HEK293 (cell line): ENCODE data around the gene FAM210B.

Experiments
- CTCF ChIA-PET: fragments of 350-600 bp; formaldehyde crosslinking; extraction: SDS; loops from one replicate; lab custom pipeline; 2021; ENCODE audit warnings: antibody characterized with exemption; lab: Yijun Ruan, JAX
- POLR2A ChIA-PET: fragments of 300-600 bp; formaldehyde crosslinking; extraction: SDS; loops from one replicate; lab custom pipeline; 2020; ENCODE audit warnings: antibody characterized with exemption, inconsistent platforms; lab: Yijun Ruan, JAX
- H3K27ac ChIP-seq: fragments of 200-500 bp; sonication (Bioruptor generic); 2 replicates; pipeline ENCODE4 v1.5.1; 2014; ENCODE audit warnings: low read depth, low read length, control low read depth, inconsistent platforms; ENCODE audit errors: extremely low read depth
- H3K36me3 ChIP-seq, 2 experiments: fragments of 200-500 bp in 1 of 2; sonication (Bioruptor generic) in 1 of 2; 1 replicate in 1 of 2; 2 replicates in 1 of 2; pipeline ENCODE4 v1.5.1; 2014 to 2017; ENCODE audit warnings: inconsistent platforms in 2 of 2, low read length in 2 of 2; ENCODE audit not compliant: control insufficient read depth in 2 of 2, insufficient read depth in 1 of 2
- H3K4me1 ChIP-seq: fragments of 200-500 bp; sonication (Bioruptor generic); 2 replicates; pipeline ENCODE4 v1.5.1; 2014; ENCODE audit warnings: mild to moderate bottlenecking, low read length, inconsistent platforms; ENCODE audit not compliant: control insufficient read depth, insufficient read depth
- H3K4me3 ChIP-seq: 2 replicates; pipeline ENCODE4 v1.5.1; 2011; ENCODE audit warnings: low read depth, mild to moderate bottlenecking, control low read depth, low read length, moderate library complexity
- H3K9me3 ChIP-seq: fragments of 200-500 bp; sonication (Bioruptor generic); 2 replicates; pipeline ENCODE4 v1.5.1; 2014; ENCODE audit warnings: low read depth, low read length, inconsistent platforms; ENCODE audit not compliant: control insufficient read depth, insufficient read depth
- EGR2 ChIP-seq: fragments of 450-650 bp; formaldehyde crosslinking; IDR thresholded peaks from 2 replicates; pipeline ENCODE4 v1.5.1; 2016; ENCODE audit warnings: low read depth, missing biosample characterization, missing genetic modification characterization
- GLI4 ChIP-seq: fragments of 450-650 bp; formaldehyde crosslinking; IDR thresholded peaks from 2 replicates; pipeline ENCODE4 v1.5.1; 2016; ENCODE audit warnings: missing biosample characterization, missing genetic modification characterization
- OSR2 ChIP-seq: fragments of 450-650 bp; formaldehyde crosslinking; IDR thresholded peaks from 2 replicates; pipeline ENCODE4 v1.5.1; 2016; ENCODE audit warnings: missing biosample characterization, missing genetic modification characterization
- ZFP3 ChIP-seq: fragments of 450-650 bp; formaldehyde crosslinking; IDR thresholded peaks from 2 replicates; pipeline ENCODE4 v1.5.1; 2016; ENCODE audit warnings: low read depth, missing biosample characterization, missing genetic modification characterization
- ZNF138 ChIP-seq: fragments of 450-650 bp; formaldehyde crosslinking; IDR thresholded peaks from 2 replicates; pipeline ENCODE4 v1.5.1; 2016; ENCODE audit warnings: missing biosample characterization, missing genetic modification characterization, borderline replicate concordance
- ZNF175 ChIP-seq: fragments of 450-650 bp; formaldehyde crosslinking; IDR thresholded peaks from 2 replicates; pipeline ENCODE4 v1.5.1; 2016; ENCODE audit warnings: missing biosample characterization, missing genetic modification characterization
- ZNF2 ChIP-seq: fragments of 450-650 bp; formaldehyde crosslinking; IDR thresholded peaks from 2 replicates; pipeline ENCODE4 v1.5.1; 2016; ENCODE audit warnings: missing biosample characterization, missing genetic modification characterization
- ZNF354C ChIP-seq: fragments of 450-650 bp; formaldehyde crosslinking; IDR thresholded peaks from 2 replicates; pipeline ENCODE4 v1.5.1; 2016; ENCODE audit warnings: missing biosample characterization, missing genetic modification characterization, low read depth, borderline replicate concordance
- ZNF426 ChIP-seq: fragments of 450-650 bp; formaldehyde crosslinking; IDR thresholded peaks from 2 replicates; pipeline ENCODE4 v1.5.1; 2017; ENCODE audit warnings: missing biosample characterization, missing genetic modification characterization, mild to moderate bottlenecking, inconsistent platforms, moderate library complexity
- ZNF473 ChIP-seq: fragments of 450-650 bp; formaldehyde crosslinking; IDR thresholded peaks from 2 replicates; pipeline ENCODE4 v1.5.1; 2017; ENCODE audit warnings: missing biosample characterization, missing genetic modification characterization
- ZNF621 ChIP-seq: fragments of 450-650 bp; formaldehyde crosslinking; IDR thresholded peaks from 2 replicates; pipeline ENCODE4 v1.5.1; 2017; ENCODE audit warnings: missing biosample characterization, missing genetic modification characterization
- ZNF792 ChIP-seq: fragments of 450-650 bp; formaldehyde crosslinking; IDR thresholded peaks from 2 replicates; pipeline ENCODE4 v1.5.1; 2016; ENCODE audit warnings: missing biosample characterization, missing genetic modification characterization
- ZSCAN18 ChIP-seq: fragments of 450-650 bp; formaldehyde crosslinking; IDR thresholded peaks from 2 replicates; pipeline ENCODE4 v1.5.1; 2016; ENCODE audit warnings: missing biosample characterization, missing genetic modification characterization
- TF ChIP-seq, protein P1 (sequence below): fragments of 450-650 bp; formaldehyde crosslinking; IDR thresholded peaks from 2 replicates; pipeline ENCODE4 v1.5.1; 2016; ENCODE audit warnings: missing biosample characterization, missing genetic modification characterization
- TF ChIP-seq, protein P2 (sequence below): fragments of 450-650 bp; formaldehyde crosslinking; IDR thresholded peaks from 2 replicates; pipeline ENCODE4 v1.5.1; 2016; ENCODE audit warnings: missing biosample characterization, missing genetic modification characterization, borderline replicate concordance

FAM210B gene

DNA sequence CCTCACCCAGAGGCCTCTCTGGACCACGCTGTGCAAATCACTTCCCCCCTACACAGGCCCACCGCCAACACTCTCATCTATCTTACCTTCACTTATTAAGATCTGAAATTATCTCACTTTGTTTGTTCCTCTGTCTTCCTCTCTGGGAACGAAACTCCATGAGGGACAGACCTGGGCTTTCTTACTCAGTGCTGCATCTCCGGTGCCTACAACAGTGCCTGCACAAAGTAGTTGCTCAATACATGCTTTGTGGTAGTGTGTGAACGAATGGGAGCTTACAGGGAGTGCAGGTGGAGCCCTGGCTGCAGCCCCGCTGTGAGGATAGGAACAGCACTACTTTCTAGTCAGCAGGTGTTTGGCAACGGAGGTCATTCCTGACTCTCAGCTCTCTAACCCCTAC lies 58.6 kb downstream of the FAM210B start (continued):
- TF ChIP-seq, protein P1, sequence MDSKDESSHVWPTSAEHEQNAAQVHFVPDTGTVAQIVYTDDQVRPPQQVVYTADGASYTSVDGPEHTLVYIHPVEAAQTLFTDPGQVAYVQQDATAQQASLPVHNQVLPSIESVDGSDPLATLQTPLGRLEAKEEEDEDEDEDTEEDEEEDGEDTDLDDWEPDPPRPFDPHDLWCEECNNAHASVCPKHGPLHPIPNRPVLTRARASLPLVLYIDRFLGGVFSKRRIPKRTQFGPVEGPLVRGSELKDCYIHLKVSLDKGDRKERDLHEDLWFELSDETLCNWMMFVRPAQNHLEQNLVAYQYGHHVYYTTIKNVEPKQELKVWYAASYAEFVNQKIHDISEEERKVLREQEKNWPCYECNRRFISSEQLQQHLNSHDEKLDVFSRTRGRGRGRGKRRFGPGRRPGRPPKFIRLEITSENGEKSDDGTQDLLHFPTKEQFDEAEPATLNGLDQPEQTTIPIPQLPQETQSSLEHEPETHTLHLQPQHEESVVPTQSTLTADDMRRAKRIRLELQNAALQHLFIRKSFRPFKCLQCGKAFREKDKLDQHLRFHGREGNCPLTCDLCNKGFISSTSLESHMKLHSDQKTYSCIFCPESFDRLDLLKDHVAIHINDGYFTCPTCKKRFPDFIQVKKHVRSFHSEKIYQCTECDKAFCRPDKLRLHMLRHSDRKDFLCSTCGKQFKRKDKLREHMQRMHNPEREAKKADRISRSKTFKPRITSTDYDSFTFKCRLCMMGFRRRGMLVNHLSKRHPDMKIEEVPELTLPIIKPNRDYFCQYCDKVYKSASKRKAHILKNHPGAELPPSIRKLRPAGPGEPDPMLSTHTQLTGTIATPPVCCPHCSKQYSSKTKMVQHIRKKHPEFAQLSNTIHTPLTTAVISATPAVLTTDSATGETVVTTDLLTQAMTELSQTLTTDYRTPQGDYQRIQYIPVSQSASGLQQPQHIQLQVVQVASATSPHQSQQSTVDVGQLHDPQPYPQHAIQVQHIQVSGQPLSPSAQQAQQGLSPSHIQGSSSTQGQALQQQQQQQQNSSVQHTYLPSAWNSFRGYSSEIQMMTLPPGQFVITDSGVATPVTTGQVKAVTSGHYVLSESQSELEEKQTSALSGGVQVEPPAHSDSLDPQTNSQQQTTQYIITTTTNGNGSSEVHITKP: no peak
- TF ChIP-seq ZNF473 (tag by site-specific recombination) (no peak), ZNF354C (tag by site-specific recombination) (no peak), EGR2 (tag by site-specific recombination) (no peak), ZNF426 (tag by site-specific recombination) (no peak)

- TF ChIP-seq ZNF792 (tag by site-specific recombination) (no peak), ZSCAN18 (tag by site-specific recombination) (no peak), ZNF621 (tag by site-specific recombination) (no peak), ZNF2 (tag by site-specific recombination) (no peak), GLI4 (tag by site-specific recombination) (no peak), OSR2 (tag by site-specific recombination) (no peak), ZNF138 (no peak), ZNF175 (tag by site-specific recombination) (no peak), ZFP3 (no peak)
- TF ChIP-seq, protein P2, sequence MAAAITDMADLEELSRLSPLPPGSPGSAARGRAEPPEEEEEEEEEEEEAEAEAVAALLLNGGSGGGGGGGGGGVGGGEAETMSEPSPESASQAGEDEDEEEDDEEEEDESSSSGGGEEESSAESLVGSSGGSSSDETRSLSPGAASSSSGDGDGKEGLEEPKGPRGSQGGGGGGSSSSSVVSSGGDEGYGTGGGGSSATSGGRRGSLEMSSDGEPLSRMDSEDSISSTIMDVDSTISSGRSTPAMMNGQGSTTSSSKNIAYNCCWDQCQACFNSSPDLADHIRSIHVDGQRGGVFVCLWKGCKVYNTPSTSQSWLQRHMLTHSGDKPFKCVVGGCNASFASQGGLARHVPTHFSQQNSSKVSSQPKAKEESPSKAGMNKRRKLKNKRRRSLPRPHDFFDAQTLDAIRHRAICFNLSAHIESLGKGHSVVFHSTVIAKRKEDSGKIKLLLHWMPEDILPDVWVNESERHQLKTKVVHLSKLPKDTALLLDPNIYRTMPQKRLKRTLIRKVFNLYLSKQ (tag by site-specific recombination): no peak
- Histone ChIP-seq H3K9me3 (no peaks in the 10 kb centered on the region), H3K4me3 (no peak overlapping the region), H3K36me3 (peaks cover 0 to 22% of the 10 kb centered on the region in 2 experiments; a peak in 1 of 3 replicates), H3K4me1 (no peaks in the 10 kb centered on the region), H3K27ac (no peak overlapping the region)
- ChIA-PET POLR2A (no interaction called here), CTCF (interaction anchor here (0.7 kb wide), 1 partner anchor 10 kb away, joined by 6 read pairs; no protein-coding TSS in a partner anchor)
Observed at GRCh38 chr20:56417911-56418310, 59.1 kb downstream of the FAM210B start.
